Medulla oblongata (tissue), 1 donor: Measurements from ENCODE around the gene TUSC2.
"Not testable (repeated sequence)": the region's sequence is repeated elsewhere in the genome, so short reads cannot be mapped to it uniquely, and the experiment has no call there.

Source experiments
- DNase-seq: peaks from one replicate; pipeline ENCODE4 v3.0.0-alpha.2; 2015; ENCODE audit errors: extremely low spot score

The TUSC2 gene

DNA sequence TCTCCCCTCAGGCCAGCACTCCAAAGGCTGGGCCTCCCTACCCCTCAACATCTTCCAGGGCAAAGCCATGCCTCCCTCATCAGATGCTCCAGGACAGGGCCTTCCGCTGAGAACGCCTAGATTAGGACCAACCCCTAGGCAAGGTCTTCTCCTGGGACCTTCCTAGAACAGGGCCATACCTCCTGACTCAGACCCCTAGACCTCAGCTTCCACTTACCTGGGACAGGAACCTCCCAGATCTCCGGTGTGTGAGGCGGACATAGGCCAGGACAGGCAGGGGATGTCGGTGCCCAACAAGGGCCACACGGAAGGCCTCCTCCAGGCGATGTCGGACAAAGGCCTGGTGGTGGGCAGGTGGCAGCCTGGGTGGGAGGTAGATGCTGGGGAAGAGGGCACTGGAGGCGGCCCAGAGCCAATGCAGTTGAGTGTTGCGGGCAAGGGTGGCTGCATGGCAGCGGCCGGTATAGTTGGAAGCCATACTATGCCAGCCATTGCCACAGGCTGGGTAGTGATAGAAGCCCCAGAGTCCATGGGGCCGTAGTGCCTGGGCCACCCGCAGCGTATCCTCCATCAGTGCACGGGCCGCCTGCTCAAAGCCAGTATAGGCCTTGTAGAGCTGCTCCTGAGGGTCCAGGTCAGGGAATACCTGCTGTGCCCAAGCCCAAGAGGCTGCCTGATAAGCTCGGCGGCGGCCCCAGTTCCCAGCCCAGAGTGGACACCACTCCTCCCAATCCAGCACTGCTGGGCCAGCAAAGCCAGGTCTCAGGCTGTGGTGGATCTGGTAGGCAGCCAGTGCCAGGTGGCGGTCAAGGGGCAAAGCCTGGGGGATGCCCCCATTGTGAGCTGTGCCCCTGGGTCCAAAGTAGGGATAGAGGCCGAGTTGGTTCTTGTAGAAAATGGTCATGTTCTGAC, 33.3 kb downstream of the TUSC2 start:
- DNase-seq, result no peak

DNA sequence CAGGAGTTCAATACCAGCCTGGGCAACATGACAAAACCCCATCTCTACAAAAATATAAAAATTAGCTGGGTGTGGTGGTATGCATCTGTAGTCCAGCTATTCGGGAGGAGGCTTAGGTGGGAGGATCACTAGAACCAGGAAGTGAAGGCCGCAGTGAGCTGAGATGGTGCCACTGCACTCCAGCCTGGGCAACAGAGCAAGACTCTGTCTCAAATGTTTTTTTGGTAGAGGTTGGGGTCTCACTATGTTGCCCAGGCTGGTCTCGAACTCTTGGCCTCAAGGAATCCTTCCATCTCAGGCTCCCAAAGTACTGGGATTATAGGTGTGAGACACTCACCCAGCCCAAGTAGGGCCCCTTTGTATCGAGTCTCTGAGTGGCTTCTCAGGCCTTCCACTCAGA, 33.9 kb downstream of the TUSC2 start:
- DNase-seq, result no peak

DNA sequence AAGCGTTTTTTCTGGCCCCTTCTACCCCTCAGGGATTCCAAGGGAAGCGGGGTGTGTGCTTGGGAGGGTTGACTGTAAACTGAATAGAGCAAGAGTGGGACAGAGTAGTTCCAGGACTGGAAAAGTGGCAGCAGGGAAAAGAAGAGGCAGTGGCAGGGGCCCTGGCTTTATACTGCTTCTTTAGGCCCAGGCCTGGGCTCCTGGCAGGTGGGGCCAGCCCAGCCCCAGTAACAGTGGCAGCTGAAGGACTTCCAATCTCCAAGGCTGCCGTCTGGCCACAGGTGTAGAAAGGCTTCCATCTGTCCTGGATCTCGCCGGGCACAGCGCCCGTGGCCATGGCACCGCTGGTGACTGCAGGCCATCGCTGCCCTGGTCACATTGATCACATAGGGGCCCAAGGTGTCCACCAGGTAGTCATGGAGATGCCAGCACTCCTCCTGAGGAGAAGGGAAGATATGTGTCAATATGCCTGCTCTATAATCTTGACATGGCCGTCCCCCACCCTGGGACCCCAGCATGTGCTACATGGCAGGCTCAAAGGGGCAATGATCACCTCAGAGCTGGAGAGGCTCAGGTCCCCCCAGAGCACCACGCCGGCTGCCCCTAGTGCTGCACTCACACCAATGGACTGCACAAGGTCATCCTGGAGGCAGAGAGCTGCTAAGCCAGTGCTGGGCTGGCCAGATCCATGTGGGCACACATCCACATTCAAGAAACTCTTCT, 34.8 kb downstream of the TUSC2 start:
- no peak for DNase-seq

DNA sequence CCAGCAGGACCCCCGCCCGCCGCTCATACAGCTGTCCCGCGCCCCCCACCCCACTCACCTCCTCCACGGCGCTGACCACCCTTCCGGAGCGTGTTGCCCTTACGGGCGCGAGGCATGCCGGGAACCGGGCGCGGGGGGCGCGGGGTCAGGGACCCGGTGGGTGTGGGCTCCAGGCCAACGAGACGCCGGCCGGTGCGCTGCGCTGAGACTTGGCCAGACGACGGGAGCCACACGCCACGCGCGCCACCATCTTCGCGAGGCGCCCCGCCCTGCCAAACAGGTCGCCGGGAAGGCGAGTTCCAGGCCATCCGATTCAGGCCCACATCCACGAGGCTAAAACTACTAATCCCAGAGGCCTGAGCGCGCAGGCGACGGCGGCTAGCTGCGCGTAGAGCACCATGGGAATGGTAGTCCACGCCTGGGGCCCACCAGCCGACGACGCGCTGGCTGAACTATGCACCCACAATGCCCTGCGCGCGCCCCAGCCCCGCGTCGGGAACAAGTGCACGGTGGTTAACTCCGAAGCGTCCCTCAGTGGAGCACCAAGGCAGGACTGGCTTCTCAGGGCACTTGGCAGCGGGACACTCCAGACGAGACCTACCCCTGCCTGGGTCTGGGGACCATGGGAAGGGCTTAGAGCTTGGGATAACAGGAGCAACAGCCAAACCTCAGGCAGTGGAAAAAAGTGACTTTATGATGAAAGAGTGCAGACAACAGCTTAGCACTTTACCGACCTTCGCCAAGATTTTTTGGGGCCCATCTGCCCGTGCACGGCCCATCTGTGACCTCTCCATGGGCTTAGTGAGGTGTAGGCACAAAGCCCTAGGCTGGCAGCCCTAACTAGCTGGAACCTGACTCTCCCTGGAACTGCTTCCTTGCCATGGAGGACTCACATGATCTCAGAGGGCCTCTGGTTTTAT, 35.6 kb downstream of the TUSC2 start, which contains the start of gene IFRD2:
Gene IFRD2 (minus strand): TSS at position 271 of the 920 bp plus-strand sequence. CDS start 155 bp downstream, at position 116.
- peak; percentile 98 for DNase-seq

DNA sequence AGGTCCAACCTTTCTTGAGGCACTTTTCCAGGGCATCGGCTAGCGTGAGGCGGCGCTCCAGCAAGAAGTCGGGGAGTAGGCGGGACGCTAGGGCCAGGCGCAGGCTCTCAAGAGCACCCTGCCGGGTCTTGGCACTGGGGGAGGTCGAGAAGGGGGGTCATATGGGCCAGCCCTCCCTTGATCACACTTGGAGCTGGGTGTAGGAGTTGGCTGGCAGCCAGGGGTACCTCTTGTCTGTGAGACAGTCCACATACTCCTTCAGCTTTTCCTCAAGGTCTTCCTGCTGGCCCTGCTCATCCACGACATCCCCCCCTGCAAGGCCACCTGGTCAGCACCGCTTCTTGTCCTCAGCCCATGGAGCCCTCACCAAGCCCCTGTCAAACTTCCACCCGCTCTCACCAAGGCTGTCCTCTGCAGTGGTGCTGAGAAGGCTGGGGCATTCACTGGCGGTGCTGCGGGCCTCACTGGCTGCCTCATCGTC, 37.8 kb downstream of the TUSC2 start:
- no peak for DNase-seq

DNA sequence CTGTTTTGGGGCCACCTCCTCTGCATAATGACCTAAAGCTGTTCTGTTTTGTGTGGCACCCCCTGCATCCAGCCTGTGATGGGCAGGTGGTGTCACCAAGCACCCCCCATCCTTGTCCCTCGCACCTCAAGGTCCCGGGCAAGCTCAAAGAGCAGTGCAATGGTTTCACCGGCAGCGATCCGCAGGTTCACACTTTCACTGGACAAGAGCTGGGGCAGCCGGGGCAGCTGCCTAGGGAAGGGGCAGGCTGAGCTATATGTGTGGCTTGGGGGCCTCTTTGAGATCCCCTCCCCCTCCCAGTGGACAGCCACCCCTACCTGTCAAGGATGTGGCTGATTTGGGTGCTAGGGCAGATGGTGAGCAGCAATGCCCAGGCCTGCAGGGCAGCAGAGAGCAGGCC, 38.9 kb downstream of the TUSC2 start:
- no peak for DNase-seq

DNA sequence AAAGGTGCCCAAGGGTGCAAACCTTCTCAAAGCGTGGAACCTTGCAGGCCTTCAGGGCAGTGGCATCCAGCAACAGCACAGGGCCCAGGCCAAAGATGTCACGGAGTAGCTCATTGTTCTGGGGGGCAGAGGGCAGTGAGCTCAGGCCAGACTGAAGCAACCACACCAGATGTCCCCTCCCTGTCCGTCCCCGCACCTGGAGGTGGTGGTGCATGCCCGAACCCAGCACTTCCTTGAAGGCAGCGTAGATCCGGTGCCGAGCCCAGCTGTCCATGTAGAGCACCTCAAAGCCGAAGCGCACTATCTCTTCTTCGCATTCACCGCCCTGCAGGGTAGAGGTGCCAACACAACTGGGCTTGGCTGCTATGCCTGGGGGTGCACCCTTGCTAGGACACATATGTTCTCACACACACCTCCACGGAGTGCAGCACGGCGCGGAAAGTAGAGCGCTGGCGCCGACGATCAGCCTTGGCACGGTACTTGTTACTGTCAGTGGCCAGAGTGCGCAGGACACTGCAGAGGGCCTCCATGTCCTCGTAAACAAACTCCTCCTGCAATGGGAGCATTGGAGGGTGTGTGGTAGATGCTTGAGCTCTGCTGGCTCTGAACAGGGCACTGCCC, 39.5 kb downstream of the TUSC2 start:
- no peak for DNase-seq

DNA sequence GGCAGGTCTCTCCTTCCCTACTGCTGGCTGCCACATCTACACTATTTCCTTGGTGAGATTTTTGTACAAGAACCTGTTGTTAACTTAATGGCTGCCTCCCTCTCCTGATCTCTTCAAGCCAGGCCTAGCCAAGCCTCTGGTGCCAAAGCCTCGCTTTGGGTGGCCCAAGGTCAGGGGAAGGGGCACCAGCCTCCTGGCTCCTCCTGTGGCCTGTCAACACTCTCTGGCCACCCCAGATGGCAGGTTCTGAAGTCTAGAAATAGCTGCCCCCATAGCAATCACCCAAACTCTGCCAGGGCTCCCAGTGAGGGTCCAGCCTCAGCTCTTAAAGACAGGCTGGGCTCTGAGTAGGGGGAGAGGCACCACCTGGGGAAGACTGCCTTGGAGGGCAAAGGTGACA, 40.8 kb downstream of the TUSC2 start:
- no peak for DNase-seq

DNA sequence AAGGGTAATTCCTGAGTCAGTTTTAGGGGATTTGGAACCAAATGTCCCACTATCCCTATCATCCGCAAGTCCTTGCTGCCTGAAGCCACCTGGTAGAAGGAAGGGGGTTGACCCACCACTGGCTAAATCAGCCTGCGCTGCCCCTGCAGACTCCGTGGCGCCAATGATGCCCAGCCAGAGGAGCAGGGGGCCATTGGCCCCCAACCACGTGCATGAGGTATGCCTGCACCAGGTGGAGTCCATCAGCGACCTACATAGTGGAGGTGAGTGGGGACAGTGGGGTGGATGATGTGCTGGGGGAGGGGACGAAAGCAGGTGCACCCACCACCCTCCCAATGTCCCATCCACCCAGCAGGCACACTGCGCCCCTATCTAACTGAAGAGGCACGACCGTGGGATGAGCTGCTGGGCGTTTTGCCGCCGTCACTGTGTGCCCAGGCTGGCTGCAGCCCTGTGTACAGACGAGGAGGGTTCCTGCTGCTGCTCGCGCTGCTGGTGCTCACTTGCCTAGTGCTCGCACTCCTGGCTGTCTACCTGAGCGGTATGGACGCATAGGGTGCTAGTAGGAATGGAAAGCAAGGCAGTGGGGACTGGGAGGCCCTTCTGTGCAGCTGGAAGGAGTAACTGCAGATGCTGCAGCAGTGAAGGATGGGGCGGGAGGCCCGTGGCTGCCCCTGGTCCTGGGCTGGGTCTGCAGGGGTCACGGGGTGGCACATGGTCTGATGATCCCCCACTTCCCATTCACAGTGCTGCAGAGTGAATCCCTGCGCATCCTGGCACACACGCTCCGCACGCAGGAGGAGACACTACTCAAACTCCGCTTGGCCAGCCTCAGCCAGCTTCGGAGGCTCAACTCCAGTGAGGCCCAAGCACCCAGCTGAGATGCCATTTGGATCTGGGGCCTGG, 41.4 kb downstream of the TUSC2 start:
- no peak for DNase-seq

DNA sequence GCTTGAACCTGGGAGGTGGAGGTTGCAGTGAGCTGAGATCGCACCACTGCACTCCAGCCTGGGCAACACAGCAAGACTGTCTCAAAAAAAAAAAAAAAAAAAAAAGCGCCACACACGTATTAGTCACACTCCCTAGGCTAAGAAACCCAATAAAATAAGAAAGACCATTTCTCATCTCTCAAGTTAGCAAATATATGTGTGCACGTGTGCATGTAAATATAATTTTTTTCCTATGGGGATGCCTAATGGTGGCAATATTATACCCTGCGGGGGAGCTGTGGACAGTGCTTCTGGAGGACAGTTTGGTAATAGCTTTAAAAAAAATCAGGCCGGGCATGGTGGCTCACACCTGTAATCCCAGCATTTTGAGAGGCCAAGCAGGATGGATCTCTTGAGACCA, 43.9 kb downstream of the TUSC2 start:
- not testable (repeated sequence) for DNase-seq

DNA sequence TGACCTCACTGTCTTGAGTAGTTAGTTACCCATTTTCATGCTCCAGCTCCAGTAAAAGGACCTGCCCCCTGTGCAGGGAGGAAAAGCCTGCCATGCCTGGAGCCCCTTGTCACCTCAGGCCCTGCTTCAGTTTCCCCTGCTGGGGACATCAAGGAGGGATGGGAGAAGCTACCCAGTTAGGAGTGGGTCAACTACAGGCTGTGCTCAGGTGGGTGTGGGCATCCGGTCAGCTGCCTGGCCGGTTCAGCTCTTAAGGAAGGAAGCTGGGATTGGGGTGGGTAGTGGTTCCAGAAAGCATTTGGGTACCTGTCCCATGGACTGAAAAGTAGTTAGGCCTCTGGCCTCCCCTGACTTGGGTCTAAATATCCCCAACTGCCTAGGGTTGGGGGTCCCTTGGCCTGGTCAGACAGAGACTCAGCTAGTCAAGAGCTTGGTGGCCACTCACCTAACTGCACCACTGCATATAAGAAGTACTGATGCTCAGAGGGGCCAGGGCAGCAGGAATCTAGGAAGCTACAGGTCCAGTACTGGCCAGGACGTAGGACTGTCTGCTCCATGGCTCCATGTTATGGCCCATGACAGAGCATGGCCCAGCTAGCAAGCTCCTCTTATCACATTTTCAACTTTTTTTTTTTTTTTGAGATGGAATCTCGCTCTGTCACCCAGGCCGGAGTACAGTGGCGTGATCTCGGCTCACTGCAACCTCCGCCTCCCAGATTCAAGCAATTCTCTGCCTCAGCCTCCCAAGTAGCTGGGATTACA, 48.6 kb downstream of the TUSC2 start:
- no peak for DNase-seq

DNA sequence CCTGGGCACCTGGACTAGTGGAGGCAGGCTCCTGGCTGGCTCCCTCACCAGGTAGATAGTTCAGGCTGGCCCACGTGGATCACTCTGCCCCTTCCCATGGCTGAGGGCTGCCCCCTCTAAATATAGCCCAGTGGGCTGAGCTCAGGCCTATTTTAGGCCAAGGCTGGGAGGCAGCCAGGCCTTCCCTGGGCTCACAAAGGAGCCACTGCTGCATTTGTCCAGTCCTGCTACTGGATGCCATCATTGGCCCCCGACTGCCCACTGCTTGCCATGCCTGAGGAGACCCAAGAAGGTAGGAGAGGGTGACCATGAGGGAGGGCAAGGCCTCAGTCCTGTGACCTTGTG, 49.2 kb downstream of the TUSC2 start, which contains the start of gene LSMEM2:
Gene LSMEM2 (plus strand): TSS at position 208 of the 345 bp plus-strand sequence. CDS start 27 bp downstream, at position 235.
- DNase-seq, result peak; percentile 71

DNA sequence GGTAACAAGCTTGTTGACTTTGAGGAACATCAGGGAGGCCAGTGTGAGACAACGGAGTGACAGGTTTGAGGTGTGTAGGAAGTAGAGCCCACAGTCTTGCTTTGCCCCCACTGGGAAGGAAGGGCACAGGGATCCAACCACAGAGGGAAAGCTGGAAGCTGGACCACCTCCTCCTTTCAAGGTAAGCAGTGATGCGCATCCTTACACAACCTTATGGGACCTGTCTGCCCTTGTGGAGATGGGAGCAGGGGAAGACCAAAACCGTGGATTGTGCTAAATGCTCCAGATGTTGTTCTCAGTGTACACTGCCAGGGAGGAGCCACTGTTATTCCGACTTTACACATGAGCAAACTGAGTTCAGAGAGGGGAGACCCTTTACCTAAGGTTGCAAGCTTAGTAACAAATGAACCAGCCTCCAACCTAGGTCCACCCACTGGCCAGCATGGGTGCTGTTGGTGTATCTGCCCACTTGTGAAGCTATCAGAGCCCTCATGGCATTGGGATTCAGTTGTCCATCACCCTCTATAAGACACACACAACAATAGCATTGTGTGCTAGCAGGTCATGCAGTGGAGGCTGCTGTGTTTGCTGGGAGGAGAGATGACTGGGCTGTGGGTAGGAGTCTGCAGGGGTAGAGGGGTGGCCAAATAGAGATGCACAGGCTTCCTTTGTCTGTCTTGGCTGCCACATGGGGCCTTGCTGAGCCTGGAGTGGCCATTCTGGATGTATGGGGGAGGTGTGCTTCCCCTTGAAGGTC, 49.7 kb downstream of the TUSC2 start:
- DNase-seq, result peak; percentile 75

DNA sequence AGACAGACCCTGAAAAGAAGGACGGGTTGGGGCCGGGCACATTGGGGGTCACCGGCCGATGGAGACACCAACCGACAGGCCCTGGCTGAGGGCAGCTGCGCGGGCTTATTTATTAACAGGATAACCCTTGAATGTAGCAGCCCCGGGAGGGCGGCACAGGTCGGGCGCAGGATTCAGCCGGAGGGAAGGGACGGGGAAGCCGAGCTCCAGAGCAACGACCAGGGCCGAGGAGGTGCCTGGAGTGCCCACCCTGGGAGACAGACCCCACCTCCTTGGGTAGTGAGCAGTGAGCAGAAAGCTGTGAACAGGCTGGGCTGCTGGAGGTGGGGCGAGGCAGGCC, 51.3 kb downstream of the TUSC2 start:
- DNase-seq, result no peak

DNA sequence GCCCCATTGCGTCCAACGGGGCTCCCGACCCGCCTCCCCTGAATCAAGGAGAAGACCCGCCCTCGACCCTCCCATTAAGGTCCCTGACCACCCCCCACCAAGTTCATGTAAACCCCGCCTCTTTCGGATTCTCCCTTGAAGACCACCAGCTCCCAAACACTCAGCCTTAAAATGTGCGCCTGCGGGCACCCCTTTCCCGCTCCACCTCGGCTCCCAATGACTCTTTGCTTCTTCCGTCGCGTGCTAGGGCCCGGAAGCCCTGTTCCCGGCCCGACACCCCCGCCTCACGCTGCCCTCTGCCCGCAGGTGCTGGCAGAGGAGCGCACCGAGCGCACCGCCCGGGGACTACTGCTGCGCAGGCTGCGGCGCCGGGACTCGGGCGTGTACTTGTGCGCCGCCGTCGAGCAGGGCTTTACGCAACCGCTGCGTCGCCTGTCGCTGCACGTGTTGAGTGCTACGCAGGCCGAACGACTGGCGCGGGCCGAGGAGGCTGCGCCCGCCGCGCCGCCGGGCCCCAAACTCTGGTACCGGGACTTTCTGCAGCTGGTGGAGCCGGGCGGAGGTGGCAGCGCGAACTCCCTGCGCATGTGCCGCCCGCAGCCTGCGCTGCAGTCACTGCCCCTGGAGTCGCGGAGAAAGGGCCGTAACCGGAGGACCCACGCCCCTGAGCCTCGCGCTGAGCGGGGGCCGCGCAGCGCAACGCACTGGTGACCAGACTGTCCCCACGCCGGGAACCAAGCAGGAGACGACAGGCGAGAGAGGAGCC, 51.8 kb downstream of the TUSC2 start:
- no peak for DNase-seq

DNA sequence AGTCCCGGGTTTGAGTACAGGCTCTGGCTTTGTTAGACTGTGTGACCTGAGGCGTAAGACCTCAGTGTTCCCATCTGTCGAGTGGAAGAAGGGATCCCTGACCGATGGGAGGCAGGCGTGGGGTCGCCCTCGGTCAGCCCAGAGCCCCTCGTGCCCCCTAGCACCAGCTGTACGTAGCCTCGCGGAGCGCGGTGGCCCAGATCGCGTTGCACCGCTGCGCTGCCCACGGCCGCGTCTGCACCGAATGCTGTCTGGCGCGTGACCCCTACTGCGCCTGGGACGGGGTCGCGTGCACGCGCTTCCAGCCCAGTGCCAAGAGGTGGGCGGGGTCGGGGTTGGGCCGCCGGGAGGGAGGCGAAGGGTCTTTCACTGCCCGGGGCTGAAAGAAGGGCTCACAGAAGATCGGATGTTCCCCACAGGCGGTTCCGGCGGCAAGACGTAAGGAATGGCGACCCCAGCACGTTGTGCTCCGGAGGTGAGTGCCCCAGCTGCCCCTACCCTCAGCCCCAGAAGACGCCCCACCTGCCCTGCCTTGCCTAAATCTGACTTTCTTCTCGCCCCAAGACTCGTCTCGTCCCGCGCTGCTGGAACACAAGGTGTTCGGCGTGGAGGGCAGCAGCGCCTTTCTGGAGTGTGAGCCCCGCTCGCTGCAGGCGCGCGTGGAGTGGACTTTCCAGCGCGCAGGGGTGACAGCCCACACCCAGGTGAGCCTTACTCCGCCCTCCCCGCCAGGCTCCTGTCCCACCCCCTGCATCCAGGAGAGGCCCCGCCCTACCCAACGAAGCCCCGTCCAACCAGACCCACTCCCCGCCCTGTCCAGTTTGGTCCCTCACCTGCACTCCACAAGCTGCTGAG, 52.7 kb downstream of the TUSC2 start:
- no peak for DNase-seq
